A549 (cell line): Measurements from ENCODE around the gene DYRK1A. TPM values are rescaled to one million over a fixed set of nuclear protein-coding genes. Genes with fewer than 3 reads are reported as not detected.

Experiments used
- ATAC-seq, 2 experiments: fragments of 200-7000 bp in 1 of 2; fragments of >200 bp in 1 of 2; cut with Nextera tagmentation in 1 of 2; cut with Tn5 transposase in 1 of 2; 3 replicates each; pipeline versions ENCODE4 v1.8.0 to v1.9.1; 2018 to 2020; ENCODE audit warnings: mild to moderate bottlenecking in 1 of 2, moderate library complexity in 1 of 2
- CTCF ChIA-PET: fragments of 300-600 bp; sonication (Branson Sonifier 250); formaldehyde crosslinking; extraction: SDS; loops from one replicate; lab custom pipeline; 2021; ENCODE audit warnings: antibody characterized with exemption, inconsistent platforms; lab: Yijun Ruan, JAX
- POLR2A ChIA-PET: fragments of 350-600 bp; formaldehyde crosslinking; extraction: SDS; loops from one replicate; lab custom pipeline; 2021; ENCODE audit warnings: antibody characterized with exemption, inconsistent platforms; lab: Yijun Ruan, JAX
- DNase-seq, 2 experiments: peaks; one replicate each; pipeline versions ENCODE4 v3.0.0 to v3.0.0-alpha.2; 2011 to 2016; ENCODE audit warnings: low read depth in 1 of 2, low spot score in 1 of 2
- FAIRE-seq: peaks from 2 replicates; lab custom pipeline; 2011; peaks lifted over from hg19 to GRCh38; lab: Jason Lieb, UNC
- H3K27ac ChIP-seq, 2 experiments: fragments of >200 bp; sonication (Bioruptor Twin); formaldehyde crosslinking; 3 replicates each; pipeline ENCODE4 v1.5.1; 2016 to 2017
- H3K4me1 ChIP-seq: fragments of >200 bp; sonication (Bioruptor Twin); formaldehyde crosslinking; 3 replicates; pipeline ENCODE4 v1.6.1; 2016
- H3K4me2 ChIP-seq: fragments of >200 bp; sonication (Bioruptor Twin); formaldehyde crosslinking; 3 replicates; pipeline ENCODE4 v1.6.1; 2016
- H3K4me3 ChIP-seq: fragments of >200 bp; sonication (Bioruptor Twin); formaldehyde crosslinking; 3 replicates; pipeline ENCODE4 v1.5.1; 2016
- H3K9me3 ChIP-seq: fragments of >200 bp; sonication (Bioruptor Twin); formaldehyde crosslinking; 3 replicates; pipeline ENCODE4 v1.6.1; 2016
- CBX8 ChIP-seq: fragments of 200-600 bp; sonication (generic); IDR thresholded peaks from 2 replicates; pipeline ENCODE4 v1.6.1; 2016
- CEBPB ChIP-seq, 2 experiments: fragments of >200 bp in 1 of 2; sonication (Bioruptor Twin) in 1 of 2; formaldehyde crosslinking in 1 of 2; IDR thresholded peaks; 2 replicates each; pipeline ENCODE4 v1.6.1; 2012 to 2016
- CHD4 ChIP-seq: fragments of 200-600 bp; sonication (generic); IDR thresholded peaks from 2 replicates; pipeline ENCODE4 v1.6.1; 2016; ENCODE audit warnings: antibody characterized with exemption, mild to moderate bottlenecking, borderline replicate concordance
- EP300 ChIP-seq, 2 experiments: fragments of >200 bp; sonication (Bioruptor Twin); formaldehyde crosslinking; IDR thresholded peaks; 2 replicates in 1 of 2; 3 replicates in 1 of 2; pipeline ENCODE4 v1.6.1; 2016 to 2017
- FOXS1 ChIP-seq: fragments of 250-450 bp; sonication (Bioruptor Pico); IDR thresholded peaks from 2 replicates; pipeline ENCODE4 v1.5.0; 2020; ENCODE audit warnings: mild to moderate bottlenecking, moderate library complexity
- GATA3 ChIP-seq: IDR thresholded peaks from 2 replicates; pipeline ENCODE4 v1.6.1; 2012; ENCODE audit warnings: borderline replicate concordance
- HOXA7 ChIP-seq: fragments of 250-450 bp; sonication (Bioruptor Pico); IDR thresholded peaks from 2 replicates; pipeline ENCODE4 v1.5.0; 2020; ENCODE audit warnings: mild to moderate bottlenecking, moderate library complexity
- HOXB13 ChIP-seq: fragments of 250-450 bp; sonication (Bioruptor Pico); IDR thresholded peaks from 2 replicates; pipeline ENCODE4 v1.5.0; 2020; ENCODE audit warnings: low read depth, mild to moderate bottlenecking, moderate library complexity
- JUN ChIP-seq, 2 experiments: fragments of >200 bp; sonication (Bioruptor Twin); formaldehyde crosslinking; IDR thresholded peaks; 2 replicates in 1 of 2; 3 replicates in 1 of 2; pipeline ENCODE4 v1.6.1; 2016 to 2017
- MAZ ChIP-seq: fragments of 150-350 bp; IDR thresholded peaks from 2 replicates; pipeline ENCODE4 v1.6.1; 2014; ENCODE audit warnings: antibody characterized with exemption, low read depth, low read length, borderline replicate concordance
- PHF8 ChIP-seq: fragments of 200-600 bp; sonication (generic); IDR thresholded peaks from 2 replicates; pipeline ENCODE4 v1.6.1; 2016; ENCODE audit warnings: low read depth, mild to moderate bottlenecking, antibody characterized with exemption, moderate library complexity, borderline replicate concordance
- POLR2A ChIP-seq: IDR thresholded peaks from 2 replicates; pipeline ENCODE4 v1.6.1; 2012; ENCODE audit warnings: mild to moderate bottlenecking, low read length
- POLR2AphosphoS2 ChIP-seq: conservative IDR thresholded peaks from 2 replicates; pipeline ENCODE4 v1.6.1; 2012; ENCODE audit warnings: low read length, improper control_type of control experiment, inconsistent platforms
- RNF2 ChIP-seq: fragments of 200-600 bp; sonication (generic); IDR thresholded peaks from 2 replicates; pipeline ENCODE4 v1.6.1; 2016; ENCODE audit warnings: low read depth, mild to moderate bottlenecking, antibody characterized with exemption, moderate library complexity, borderline replicate concordance
- SMC3 ChIP-seq: fragments of >200 bp; sonication (Bioruptor Twin); formaldehyde crosslinking; IDR thresholded peaks from 3 replicates; pipeline ENCODE4 v1.6.1; 2018; ENCODE audit warnings: inconsistent platforms
- TFCP2L1 ChIP-seq: fragments of 250-450 bp; sonication (Bioruptor Pico); IDR thresholded peaks from 2 replicates; pipeline ENCODE4 v1.5.0; 2021; ENCODE audit warnings: mild to moderate bottlenecking
- TP53 ChIP-seq: fragments of 250-450 bp; sonication (Bioruptor Pico); IDR thresholded peaks from 2 replicates; pipeline ENCODE4 v1.5.0; 2021; ENCODE audit warnings: mild to moderate bottlenecking, moderate library complexity
- ZFP36 ChIP-seq: fragments of 450-650 bp; IDR thresholded peaks from 2 replicates; pipeline ENCODE4 v1.6.1; 2014; ENCODE audit warnings: borderline replicate concordance; ENCODE audit not compliant: partially characterized antibody
- WGBS: methylation state at CpG from one replicate; pipeline ENCODE4 v1.1.6; 2017; ENCODE audit errors: missing lambda C conversion rate; 5-methylcytosine and 5-hydroxymethylcytosine counted together
- polyA plus RNA-seq, 4 experiments: library from polyadenylated mRNA; depleted of rRNA in 3 of 4; stranded (reverse); fragments of >200 nt; fragmentation: RNase III in 1 of 4; extraction: RNeasy Plus Mini Kit Qiagen cat#74134 plus additional on column Dnase treatment in 1 of 4; gene quantifications; 2 replicates in 3 of 4; 3 replicates in 1 of 4; pipeline ENCODE4 v1.2.3, GENCODE V29; 2011 to 2017
- TF ChIP-seq, protein P1 (sequence below): fragments of 200-600 bp; sonication (generic); IDR thresholded peaks from 2 replicates; pipeline ENCODE4 v1.6.1; 2016; ENCODE audit warnings: antibody characterized with exemption, mild to moderate bottlenecking, moderate library complexity
- TF ChIP-seq, protein P2 (sequence below): fragments of >200 bp; sonication (Bioruptor Twin); formaldehyde crosslinking; IDR thresholded peaks from 3 replicates; pipeline ENCODE4 v1.5.1; 2016
- TF ChIP-seq, protein P3 (sequence below): fragments of 150-350 bp; IDR thresholded peaks from 2 replicates; pipeline ENCODE4 v1.6.1; 2014; ENCODE audit warnings: low read depth, mild to moderate bottlenecking, low read length
- TF ChIP-seq, protein P4 (sequence below): fragments of 250-450 bp; sonication (Bioruptor Pico); IDR thresholded peaks from 2 replicates; pipeline ENCODE4 v1.5.0; 2020; ENCODE audit warnings: low read depth, mild to moderate bottlenecking, moderate library complexity
- TF ChIP-seq, protein P5 (sequence below): fragments of >200 bp; sonication (Bioruptor Twin); formaldehyde crosslinking; IDR thresholded peaks from 3 replicates; pipeline ENCODE4 v1.6.1; 2016
- TF ChIP-seq, protein P6 (sequence below): IDR thresholded peaks from 2 replicates; pipeline ENCODE4 v1.6.1; 2012; ENCODE audit warnings: low read depth, borderline replicate concordance
- TF ChIP-seq, protein P7 (sequence below): IDR thresholded peaks from 2 replicates; pipeline ENCODE4 v1.6.1; 2012

DYRK1A gene
- polyA plus RNA-seq, 2 of the 4 experiments (the other 2 are of a cell fraction) = 12.7 to 29.4 TPM

DNA sequence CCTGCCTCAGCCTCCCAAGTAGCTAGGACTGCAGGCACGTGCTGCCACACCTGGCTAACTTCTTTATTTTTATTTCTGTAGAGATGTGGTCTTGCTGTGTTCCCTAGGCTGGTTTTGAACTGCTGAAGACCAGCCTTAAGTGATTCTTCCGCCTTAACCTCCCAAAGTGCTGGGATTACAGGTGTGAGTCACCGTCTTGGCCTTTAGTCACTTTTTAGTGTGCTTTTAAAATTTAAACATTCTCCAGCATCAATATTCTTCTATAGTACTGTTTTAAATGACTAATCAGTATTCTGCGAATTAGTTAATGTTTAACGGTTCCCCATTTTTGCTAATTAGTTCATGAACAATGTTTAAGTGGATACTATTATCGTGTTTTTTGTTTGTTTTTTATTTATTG lies 60.6 kb downstream of the DYRK1A start:
- CTCF ChIA-PET = no interaction called here
- Histone ChIP-seq H3K27ac (no peak overlapping the region), H3K4me3 (no peak overlapping the region), H3K4me1 (peaks cover 5% of the 10 kb centered on the region; the same call in 1 of the 3 replicates), H3K4me2 (no peak overlapping the region)
- WGBS = 88% methylated on average over 6 of the region's 6 CpGs
- FAIRE-seq (no peak), ATAC-seq (no peak), DNase-seq (no peak)
- TF ChIP-seq, protein P1, sequence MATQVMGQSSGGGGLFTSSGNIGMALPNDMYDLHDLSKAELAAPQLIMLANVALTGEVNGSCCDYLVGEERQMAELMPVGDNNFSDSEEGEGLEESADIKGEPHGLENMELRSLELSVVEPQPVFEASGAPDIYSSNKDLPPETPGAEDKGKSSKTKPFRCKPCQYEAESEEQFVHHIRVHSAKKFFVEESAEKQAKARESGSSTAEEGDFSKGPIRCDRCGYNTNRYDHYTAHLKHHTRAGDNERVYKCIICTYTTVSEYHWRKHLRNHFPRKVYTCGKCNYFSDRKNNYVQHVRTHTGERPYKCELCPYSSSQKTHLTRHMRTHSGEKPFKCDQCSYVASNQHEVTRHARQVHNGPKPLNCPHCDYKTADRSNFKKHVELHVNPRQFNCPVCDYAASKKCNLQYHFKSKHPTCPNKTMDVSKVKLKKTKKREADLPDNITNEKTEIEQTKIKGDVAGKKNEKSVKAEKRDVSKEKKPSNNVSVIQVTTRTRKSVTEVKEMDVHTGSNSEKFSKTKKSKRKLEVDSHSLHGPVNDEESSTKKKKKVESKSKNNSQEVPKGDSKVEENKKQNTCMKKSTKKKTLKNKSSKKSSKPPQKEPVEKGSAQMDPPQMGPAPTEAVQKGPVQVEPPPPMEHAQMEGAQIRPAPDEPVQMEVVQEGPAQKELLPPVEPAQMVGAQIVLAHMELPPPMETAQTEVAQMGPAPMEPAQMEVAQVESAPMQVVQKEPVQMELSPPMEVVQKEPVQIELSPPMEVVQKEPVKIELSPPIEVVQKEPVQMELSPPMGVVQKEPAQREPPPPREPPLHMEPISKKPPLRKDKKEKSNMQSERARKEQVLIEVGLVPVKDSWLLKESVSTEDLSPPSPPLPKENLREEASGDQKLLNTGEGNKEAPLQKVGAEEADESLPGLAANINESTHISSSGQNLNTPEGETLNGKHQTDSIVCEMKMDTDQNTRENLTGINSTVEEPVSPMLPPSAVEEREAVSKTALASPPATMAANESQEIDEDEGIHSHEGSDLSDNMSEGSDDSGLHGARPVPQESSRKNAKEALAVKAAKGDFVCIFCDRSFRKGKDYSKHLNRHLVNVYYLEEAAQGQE = no peak
- TF ChIP-seq, protein P2, sequence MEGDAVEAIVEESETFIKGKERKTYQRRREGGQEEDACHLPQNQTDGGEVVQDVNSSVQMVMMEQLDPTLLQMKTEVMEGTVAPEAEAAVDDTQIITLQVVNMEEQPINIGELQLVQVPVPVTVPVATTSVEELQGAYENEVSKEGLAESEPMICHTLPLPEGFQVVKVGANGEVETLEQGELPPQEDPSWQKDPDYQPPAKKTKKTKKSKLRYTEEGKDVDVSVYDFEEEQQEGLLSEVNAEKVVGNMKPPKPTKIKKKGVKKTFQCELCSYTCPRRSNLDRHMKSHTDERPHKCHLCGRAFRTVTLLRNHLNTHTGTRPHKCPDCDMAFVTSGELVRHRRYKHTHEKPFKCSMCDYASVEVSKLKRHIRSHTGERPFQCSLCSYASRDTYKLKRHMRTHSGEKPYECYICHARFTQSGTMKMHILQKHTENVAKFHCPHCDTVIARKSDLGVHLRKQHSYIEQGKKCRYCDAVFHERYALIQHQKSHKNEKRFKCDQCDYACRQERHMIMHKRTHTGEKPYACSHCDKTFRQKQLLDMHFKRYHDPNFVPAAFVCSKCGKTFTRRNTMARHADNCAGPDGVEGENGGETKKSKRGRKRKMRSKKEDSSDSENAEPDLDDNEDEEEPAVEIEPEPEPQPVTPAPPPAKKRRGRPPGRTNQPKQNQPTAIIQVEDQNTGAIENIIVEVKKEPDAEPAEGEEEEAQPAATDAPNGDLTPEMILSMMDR = no peak
- TF ChIP-seq POLR2A = no peak
- no peak for TF ChIP-seq FOXS1
- no peak for TF ChIP-seq ZFP36
- TF ChIP-seq TP53 (CRISPR knock-in tag) = no peak
- TF ChIP-seq, protein P3, sequence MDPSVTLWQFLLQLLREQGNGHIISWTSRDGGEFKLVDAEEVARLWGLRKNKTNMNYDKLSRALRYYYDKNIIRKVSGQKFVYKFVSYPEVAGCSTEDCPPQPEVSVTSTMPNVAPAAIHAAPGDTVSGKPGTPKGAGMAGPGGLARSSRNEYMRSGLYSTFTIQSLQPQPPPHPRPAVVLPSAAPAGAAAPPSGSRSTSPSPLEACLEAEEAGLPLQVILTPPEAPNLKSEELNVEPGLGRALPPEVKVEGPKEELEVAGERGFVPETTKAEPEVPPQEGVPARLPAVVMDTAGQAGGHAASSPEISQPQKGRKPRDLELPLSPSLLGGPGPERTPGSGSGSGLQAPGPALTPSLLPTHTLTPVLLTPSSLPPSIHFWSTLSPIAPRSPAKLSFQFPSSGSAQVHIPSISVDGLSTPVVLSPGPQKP = no peak
- TF ChIP-seq CBX8 = no peak
- TF ChIP-seq, protein P4, sequence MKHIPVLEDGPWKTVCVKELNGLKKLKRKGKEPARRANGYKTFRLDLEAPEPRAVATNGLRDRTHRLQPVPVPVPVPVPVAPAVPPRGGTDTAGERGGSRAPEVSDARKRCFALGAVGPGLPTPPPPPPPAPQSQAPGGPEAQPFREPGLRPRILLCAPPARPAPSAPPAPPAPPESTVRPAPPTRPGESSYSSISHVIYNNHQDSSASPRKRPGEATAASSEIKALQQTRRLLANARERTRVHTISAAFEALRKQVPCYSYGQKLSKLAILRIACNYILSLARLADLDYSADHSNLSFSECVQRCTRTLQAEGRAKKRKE (CRISPR knock-in tag) = no peak
- TF ChIP-seq EP300 (IDR thresholded peaks at IDR 0.05) = no peak
- TF ChIP-seq, protein P5, sequence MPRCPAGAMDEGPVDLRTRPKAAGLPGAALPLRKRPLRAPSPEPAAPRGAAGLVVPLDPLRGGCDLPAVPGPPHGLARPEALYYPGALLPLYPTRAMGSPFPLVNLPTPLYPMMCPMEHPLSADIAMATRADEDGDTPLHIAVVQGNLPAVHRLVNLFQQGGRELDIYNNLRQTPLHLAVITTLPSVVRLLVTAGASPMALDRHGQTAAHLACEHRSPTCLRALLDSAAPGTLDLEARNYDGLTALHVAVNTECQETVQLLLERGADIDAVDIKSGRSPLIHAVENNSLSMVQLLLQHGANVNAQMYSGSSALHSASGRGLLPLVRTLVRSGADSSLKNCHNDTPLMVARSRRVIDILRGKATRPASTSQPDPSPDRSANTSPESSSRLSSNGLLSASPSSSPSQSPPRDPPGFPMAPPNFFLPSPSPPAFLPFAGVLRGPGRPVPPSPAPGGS = no peak
- TF ChIP-seq, all 56 proteins: peak for 0
- POLR2A ChIA-PET = no interaction called here
- H3K9me3 ChIP-seq = no peaks in the 10 kb centered on the region

DNA sequence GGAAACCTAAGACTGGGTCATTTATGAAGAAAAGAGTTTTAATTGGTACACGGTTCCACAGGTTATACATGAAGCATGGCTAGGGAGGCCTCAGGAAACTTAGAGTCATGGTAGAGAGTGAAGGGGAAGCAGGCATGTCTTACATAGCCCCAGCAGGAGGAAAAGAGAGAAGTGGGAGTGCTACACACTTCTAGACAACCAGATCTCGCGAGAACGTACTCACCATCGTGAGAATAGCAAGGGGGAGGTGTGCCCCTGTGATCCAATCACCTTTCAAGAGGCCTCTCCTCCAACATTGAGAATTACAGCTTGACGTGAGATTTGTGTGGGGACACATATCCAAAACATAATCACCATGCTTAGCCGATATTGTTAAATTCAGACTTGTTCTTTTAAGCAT lies 62.8 kb downstream of the DYRK1A start:
- H3K4me2 ChIP-seq = no peak overlapping the region
- H3K4me3 ChIP-seq = no peak overlapping the region
- ATAC-seq (no peak), DNase-seq (no peak)
- CTCF ChIA-PET = no interaction called here
- H3K4me1 ChIP-seq = peaks cover 11% of the 10 kb centered on the region; the same call in 1 of the 3 replicates
- H3K27ac ChIP-seq = no peak overlapping the region
- no peak for TF ChIP-seq MAZ
- no peak for TF ChIP-seq CHD4
- TF ChIP-seq RNF2 = no peak
- TF ChIP-seq GATA3 = no peak
- no peak for TF ChIP-seq HOXA7
- TF ChIP-seq POLR2AphosphoS2 = no peak
- TF ChIP-seq PHF8 = no peak
- TF ChIP-seq, protein P4 (CRISPR knock-in tag) = no peak
- TF ChIP-seq TFCP2L1 = no peak
- no peak for TF ChIP-seq HOXB13 (CRISPR knock-in tag)
- no peak for TF ChIP-seq SMC3
- TF ChIP-seq, protein P6, sequence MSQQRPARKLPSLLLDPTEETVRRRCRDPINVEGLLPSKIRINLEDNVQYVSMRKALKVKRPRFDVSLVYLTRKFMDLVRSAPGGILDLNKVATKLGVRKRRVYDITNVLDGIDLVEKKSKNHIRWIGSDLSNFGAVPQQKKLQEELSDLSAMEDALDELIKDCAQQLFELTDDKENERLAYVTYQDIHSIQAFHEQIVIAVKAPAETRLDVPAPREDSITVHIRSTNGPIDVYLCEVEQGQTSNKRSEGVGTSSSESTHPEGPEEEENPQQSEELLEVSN = no peak
- no peak for TF ChIP-seq JUN (IDR thresholded peaks at IDR 0.05)
- no peak for TF ChIP-seq CEBPB (IDR thresholded peaks at IDR 0.05)
- TF ChIP-seq, protein P7, sequence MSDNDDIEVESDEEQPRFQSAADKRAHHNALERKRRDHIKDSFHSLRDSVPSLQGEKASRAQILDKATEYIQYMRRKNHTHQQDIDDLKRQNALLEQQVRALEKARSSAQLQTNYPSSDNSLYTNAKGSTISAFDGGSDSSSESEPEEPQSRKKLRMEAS = no peak
- TF ChIP-seq TP53 (CRISPR knock-in tag) = no peak
- TF ChIP-seq, all 56 proteins: peak for 0
- no peak for FAIRE-seq
- H3K9me3 ChIP-seq = no peaks in the 10 kb centered on the region
- POLR2A ChIA-PET = no interaction called here
- 95% methylated on average over 7 of the region's 7 CpGs for WGBS
